H1 (cell line): ENCODE data around the gene SEMA4D. TPM values are rescaled to one million over a fixed set of nuclear protein-coding genes. Genes with fewer than 3 reads are reported as not detected.

Experiments
- CTCF ChIA-PET: fragments of 300-600 bp; sonication (Branson Sonifier 250); formaldehyde crosslinking; loops from one replicate; lab custom pipeline; 2021; ENCODE audit not compliant: partially characterized antibody; lab: Charles Lee
- POLR2A ChIA-PET: fragments of 300-600 bp; sonication (Branson Sonifier 250); formaldehyde crosslinking; loops from one replicate; lab custom pipeline; 2021; ENCODE audit warnings: inconsistent platforms; ENCODE audit not compliant: partially characterized antibody; lab: Charles Lee
- DNase-seq, 2 experiments: peaks; one replicate each; pipeline versions ENCODE4 v3.0.0 to v3.0.0-alpha.2; 2010 to 2022; ENCODE audit warnings: low spot score in 2 of 2, low read depth in 1 of 2, mixed read lengths in 1 of 2
- FAIRE-seq: peaks from 2 replicates; lab custom pipeline; 2011; peaks lifted over from hg19 to GRCh38; lab: Jason Lieb, UNC
- H2AFZ ChIP-seq: 2 replicates; pipeline ENCODE4 v1.8.1; 2012; ENCODE audit warnings: low read length, inconsistent platforms
- H2AK5ac ChIP-seq: 2 replicates; pipeline ENCODE4 v1.6.1; 2013; ENCODE audit warnings: low read depth, low read length
- H2BK120ac ChIP-seq: replicated peaks from 2 replicates; pipeline ENCODE3; 2013; ENCODE audit warnings: low read depth, low read length, inconsistent platforms
- H2BK12ac ChIP-seq: 2 replicates; pipeline ENCODE4 v1.6.1; 2013; ENCODE audit warnings: low read depth, low read length
- H2BK15ac ChIP-seq: 2 replicates; pipeline ENCODE4 v1.6.1; 2013; ENCODE audit warnings: low read length
- H2BK20ac ChIP-seq: 2 replicates; pipeline ENCODE4 v1.6.1; 2013; ENCODE audit warnings: low read length
- H2BK5ac ChIP-seq: 2 replicates; pipeline ENCODE4 v1.6.1; 2013; ENCODE audit warnings: low read depth, low read length
- H3K14ac ChIP-seq: 2 replicates; pipeline ENCODE4 v1.6.1; 2013; ENCODE audit warnings: inconsistent platforms; ENCODE audit not compliant: insufficient read length
- H3K18ac ChIP-seq: 2 replicates; pipeline ENCODE4 v1.6.1; 2013; ENCODE audit warnings: low read length; ENCODE audit errors: extremely low read depth
- H3K23ac ChIP-seq: 2 replicates; pipeline ENCODE4 v1.6.1; 2013; ENCODE audit warnings: inconsistent platforms; ENCODE audit not compliant: insufficient read length
- H3K23me2 ChIP-seq: 2 replicates; pipeline ENCODE4 v1.6.1; 2013; ENCODE audit warnings: low read depth, low read length
- H3K27ac ChIP-seq: 2 replicates; pipeline ENCODE4 v1.6.1; 2011; ENCODE audit warnings: low read depth, low read length, inconsistent platforms
- H3K27me3 ChIP-seq, 4 experiments: replicated peaks in 1 of 4; 1 replicate in 1 of 4; 2 replicates in 3 of 4; pipeline versions ENCODE4 v1.6.1 to v1.8.1; 2011 to 2013; ENCODE audit warnings: low read length in 3 of 4, mild to moderate bottlenecking in 3 of 4, inconsistent platforms in 2 of 4, mixed read lengths in 2 of 4, moderate library complexity in 1 of 4; ENCODE audit not compliant: control insufficient read depth in 3 of 4, insufficient read depth in 3 of 4; ENCODE audit errors: extremely low read depth in 1 of 4
- H3K36me3 ChIP-seq, 4 experiments: 2 replicates each; pipeline versions ENCODE4 v1.6.1 to v1.8.1; 2011 to 2013; ENCODE audit warnings: mild to moderate bottlenecking in 4 of 4, low read length in 3 of 4, moderate library complexity in 2 of 4, control low read depth in 1 of 4, inconsistent platforms in 1 of 4; ENCODE audit not compliant: insufficient read depth in 4 of 4, control insufficient read depth in 2 of 4
- H3K4ac ChIP-seq: replicated peaks from 2 replicates; pipeline ENCODE3; 2013; ENCODE audit warnings: low read length, low read depth, mixed read lengths, inconsistent platforms; ENCODE audit not compliant: insufficient read length
- H3K4me1 ChIP-seq, 4 experiments: replicated peaks in 1 of 4; 1 replicate in 1 of 4; 2 replicates in 3 of 4; pipeline versions ENCODE4 v1.6.1 to v1.8.1; 2011 to 2013; ENCODE audit warnings: low read length in 3 of 4, inconsistent platforms in 2 of 4, mixed read lengths in 1 of 4; ENCODE audit not compliant: insufficient read depth in 4 of 4, control insufficient read depth in 3 of 4
- H3K4me2 ChIP-seq, 2 experiments: 2 replicates each; pipeline versions ENCODE4 v1.6.1 to v1.8.1; 2011 to 2013; ENCODE audit warnings: low read depth in 2 of 2, low read length in 2 of 2, control low read depth in 1 of 2, inconsistent platforms in 1 of 2, mild to moderate bottlenecking in 1 of 2; ENCODE audit not compliant: insufficient read depth in 1 of 2
- H3K4me3 ChIP-seq, 4 experiments: fragments of 200-600, 300-600 bp in 1 of 4; sonication (generic), shearing (Covaris generic), sonication (Bioruptor Twin) in 1 of 4; 2 replicates each; pipeline versions ENCODE4 v1.5.1 to v1.8.1; 2011 to 2016; ENCODE audit warnings: low read length in 4 of 4, low read depth in 3 of 4, control low read depth in 2 of 4, inconsistent platforms in 2 of 4, mild to moderate bottlenecking in 2 of 4, mixed read lengths in 1 of 4, moderate library complexity in 1 of 4; ENCODE audit not compliant: insufficient read depth in 2 of 4; ENCODE audit errors: extremely low read depth in 1 of 4
- H3K56ac ChIP-seq: replicated peaks from 2 replicates; pipeline ENCODE3; 2013; ENCODE audit warnings: low read depth, mild to moderate bottlenecking, mixed read lengths, low read length, inconsistent platforms; ENCODE audit not compliant: insufficient read length
- H3K79me1 ChIP-seq: 2 replicates; pipeline ENCODE4 v1.6.1; 2013; ENCODE audit warnings: low read depth, low read length, control low read depth
- H3K79me2 ChIP-seq, 2 experiments: 2 replicates each; pipeline versions ENCODE4 v1.6.1 to v1.8.1; 2012 to 2013; ENCODE audit warnings: low read length in 2 of 2, mild to moderate bottlenecking in 2 of 2, inconsistent platforms in 1 of 2; ENCODE audit not compliant: insufficient read depth in 2 of 2, control insufficient read depth in 1 of 2
- H3K9ac ChIP-seq, 4 experiments: replicated peaks in 1 of 4; 1 replicate in 1 of 4; 2 replicates in 3 of 4; pipeline versions ENCODE4 v1.6.1 to v1.8.1; 2011 to 2013; ENCODE audit warnings: low read depth in 3 of 4, low read length in 3 of 4, control low read depth in 2 of 4, mild to moderate bottlenecking in 2 of 4, moderate library complexity in 2 of 4, inconsistent platforms in 1 of 4; ENCODE audit errors: extremely low read depth in 1 of 4
- H3K9me3 ChIP-seq, 2 experiments: 2 replicates each; pipeline versions ENCODE4 v1.6.1 to v1.8.1; 2012 to 2013; ENCODE audit warnings: mild to moderate bottlenecking in 2 of 2, moderate library complexity in 2 of 2, control low read depth in 1 of 2, inconsistent platforms in 1 of 2, low read depth in 1 of 2, low read length in 1 of 2, mixed read lengths in 1 of 2; ENCODE audit not compliant: insufficient read depth in 2 of 2
- H4K20me1 ChIP-seq, 2 experiments: replicated peaks in 1 of 2; 2 replicates each; pipeline versions ENCODE3 to v1.8.1; 2011 to 2013; ENCODE audit warnings: inconsistent platforms in 2 of 2, low read length in 2 of 2, mild to moderate bottlenecking in 1 of 2; ENCODE audit not compliant: insufficient read depth in 2 of 2, control insufficient read depth in 1 of 2
- H4K5ac ChIP-seq: 2 replicates; pipeline ENCODE4 v1.6.1; 2013; ENCODE audit warnings: low read length, low read depth, mixed read lengths, inconsistent platforms; ENCODE audit not compliant: insufficient read length
- H4K8ac ChIP-seq: 2 replicates; pipeline ENCODE4 v1.8.0; 2013; ENCODE audit warnings: mild to moderate bottlenecking, moderate library complexity, low read length, inconsistent platforms; ENCODE audit not compliant: insufficient read depth; ENCODE audit errors: extremely low read depth
- H4K91ac ChIP-seq: replicated peaks from 2 replicates; pipeline ENCODE3; 2013; ENCODE audit warnings: low read length, mixed read lengths, inconsistent platforms; ENCODE audit not compliant: insufficient read length
- BACH1 ChIP-seq: IDR thresholded peaks from 2 replicates; pipeline ENCODE4 v1.6.1; 2012; ENCODE audit warnings: low read length, improper control_type of control experiment
- CHD2 ChIP-seq: IDR thresholded peaks from 2 replicates; pipeline ENCODE4 v1.6.1; 2012; ENCODE audit warnings: low read length, improper control_type of control experiment
- EZH2 ChIP-seq: fragments of 200-600 bp; sonication (generic); IDR thresholded peaks from 2 replicates; pipeline ENCODE4 v1.7.1; 2012; ENCODE audit warnings: low read depth, mild to moderate bottlenecking, moderate library complexity, low read length, inconsistent platforms; ENCODE audit not compliant: severe bottlenecking
- FOSL1 ChIP-seq: IDR thresholded peaks from 2 replicates; pipeline ENCODE4 v1.6.1; 2011; ENCODE audit warnings: mild to moderate bottlenecking, low read depth, low read length, moderate library complexity; ENCODE audit not compliant: insufficient read depth
- JUND ChIP-seq: IDR thresholded peaks from 2 replicates; pipeline ENCODE4 v1.6.1; 2011; ENCODE audit warnings: mild to moderate bottlenecking, improper control_type of control experiment, low read length
- KDM1A ChIP-seq: fragments of 200-600, 300-600 bp; sonication (generic); IDR thresholded peaks from 2 replicates; pipeline ENCODE4 v1.7.1; 2016; ENCODE audit warnings: mild to moderate bottlenecking, low read length, borderline replicate concordance
- NANOG ChIP-seq: IDR thresholded peaks from 2 replicates; pipeline ENCODE4 v1.6.1; 2011; ENCODE audit warnings: low read length, low read depth, mild to moderate bottlenecking, inconsistent platforms; ENCODE audit not compliant: insufficient read depth, poor library complexity, severe bottlenecking
- POLR2A ChIP-seq, 2 experiments: IDR thresholded peaks; 1 replicate in 1 of 2; 2 replicates in 1 of 2; pipeline ENCODE4 v1.6.1; 2011; ENCODE audit warnings: low read depth in 2 of 2, low read length in 2 of 2, mild to moderate bottlenecking in 2 of 2; ENCODE audit errors: control extremely low read depth in 1 of 2
- RBBP5 ChIP-seq: IDR thresholded peaks from 2 replicates; pipeline ENCODE4 v1.7.1; 2012; ENCODE audit warnings: low read depth, mild to moderate bottlenecking, inconsistent platforms, low read length, moderate library complexity, borderline replicate concordance
- RNF2 ChIP-seq: fragments of 200-900, 300-1000 bp; sonication (generic); IDR thresholded peaks from 2 replicates; pipeline ENCODE4 v1.7.1; 2016; ENCODE audit warnings: borderline replicate concordance, low read depth, mild to moderate bottlenecking, antibody characterized with exemption, low read length; ENCODE audit not compliant: poor library complexity, severe bottlenecking; ENCODE audit errors: missing control alignments
- SP2 ChIP-seq: IDR thresholded peaks from 2 replicates; pipeline ENCODE4 v1.6.1; 2012; ENCODE audit warnings: mild to moderate bottlenecking, low read length, inconsistent platforms
- TEAD4 ChIP-seq: IDR thresholded peaks from 2 replicates; pipeline ENCODE4 v1.6.1; 2012; ENCODE audit warnings: low read depth, low read length, inconsistent platforms, mixed read lengths
- YY1 ChIP-seq: IDR thresholded peaks from 2 replicates; pipeline ENCODE4 v1.6.1; 2011; ENCODE audit warnings: low read depth, mild to moderate bottlenecking, low read length
- WGBS, 2 experiments: shearing (Covaris generic) in 1 of 2; methylation state at CpG; one replicate each; pipeline versions ENCODE4 v1.1.6 to v1.1.7; 2013 to 2015; ENCODE audit warnings: low lambda C conversion rate in 2 of 2, mixed read lengths in 2 of 2, inconsistent platforms in 1 of 2, low coverage in 1 of 2, missing lambda C conversion rate in 1 of 2; ENCODE audit not compliant: insufficient replicate concordance in 2 of 2, insufficient coverage in 1 of 2, insufficient read length in 1 of 2; ENCODE audit errors: extremely low coverage in 1 of 2, missing lambda C conversion rate in 1 of 2; 5-methylcytosine and 5-hydroxymethylcytosine counted together
- polyA plus RNA-seq, 7 experiments: library from polyadenylated mRNA; depleted of rRNA in 3 of 7; stranded (reverse) in 5 of 7; unstranded in 2 of 7; fragments of >200 nt in 5 of 7; fragments of 200-250 nt in 2 of 7; gene quantifications; 1 replicate in 5 of 7; 2 replicates in 1 of 7; 4 replicates in 1 of 7; pipeline versions ENCODE4 v1.2.1 to v1.2.3, GENCODE V29; 2011 to 2013; ENCODE audit warnings: missing spikeins in 2 of 7, mixed read lengths in 2 of 7
- total RNA-seq: library from RNA; stranded (reverse); fragmentation: NEBNext Ultra II Directional; extraction: Animal tissue kit (Norgen Biotek cat#: 25700); gene quantifications from 2 replicates; pipeline ENCODE4 v1.2.1, GENCODE V29; 2021

Gene SEMA4D
- total and polyA plus RNA-seq, 2 of the 8 experiments (the other 6 are each of a cell fraction or from before 2014, with no cell fraction given): 21.0 to 70.4 TPM

DNA sequence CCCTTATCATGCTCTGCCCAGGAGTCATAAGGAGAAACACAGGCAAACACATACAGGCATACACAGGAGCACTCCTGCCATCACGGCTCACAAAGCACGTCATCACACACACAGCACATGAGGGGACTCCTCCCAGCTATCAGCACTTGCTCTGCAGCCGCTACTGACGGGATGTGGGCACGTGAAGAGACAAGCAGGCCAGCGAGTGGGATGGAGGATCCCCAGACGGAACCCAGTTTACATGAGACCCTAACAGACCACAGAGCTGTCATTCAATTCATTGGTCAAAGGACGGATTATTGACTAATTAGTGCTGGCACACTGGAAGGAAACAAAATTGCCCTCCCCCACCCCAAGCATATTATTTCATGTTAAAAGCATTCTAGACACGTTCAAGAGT lies 53.6 kb downstream of the SEMA4D start:
- Histone ChIP-seq H3K27ac (no peak overlapping the region), H3K79me2 (peaks cover 0 to 59% of the 10 kb centered on the region in 2 experiments; a peak in 2 of 4 replicates)
- CTCF ChIA-PET: interaction anchor here (1.3 to 2.8 kb wide), 5 partner anchors 8 to 120 kb away, joined by 3 to 18 read pairs (median 5); no protein-coding TSS in a partner anchor

More for the DNA sequence above, 53.6 kb downstream of the SEMA4D start:
- Histone ChIP-seq H2BK20ac (no peak overlapping the region), H3K4ac (no peak overlapping the region), H2BK15ac (no peak overlapping the region), H3K9ac (no peak overlapping the region), H3K4me2 (no peak overlapping the region), H4K5ac (no peak overlapping the region), H2BK12ac (no peak overlapping the region), H3K23ac (no peak overlapping the region), H3K18ac (no peak overlapping the region), H3K79me1 (peaks cover 18% of the 10 kb centered on the region), H2BK5ac (no peak overlapping the region), H4K91ac (no peak overlapping the region), H3K23me2 (no peaks in the 10 kb centered on the region), H3K36me3 (peaks cover 0 to 2% (median 0%) of the 10 kb centered on the region in 4 experiments; a peak in 3 of 8 replicates), H3K9me3 (no peaks in the 10 kb centered on the region), H3K14ac (no peak overlapping the region), H3K4me1 (peaks cover 0 to 36% (median 7%) of the 10 kb centered on the region in 4 experiments; a peak in 6 of 7 replicates), H4K8ac (no peak overlapping the region), H3K4me3 (no peak overlapping the region), H4K20me1 (peaks cover 8% of the 10 kb centered on the region in 2 experiments), H2AK5ac (no peak overlapping the region), H3K56ac (no peak overlapping the region), H2BK120ac (no peak overlapping the region), H2AFZ (no peak overlapping the region), H3K27me3 (no peaks in the 10 kb centered on the region)
- FAIRE-seq (no peak), DNase-seq (no peak)
- WGBS, 2 experiments: 79% methylated on average over 9 of the region's 9 CpGs; no CpG with 5 or more reads in 1 of the 2 experiments
- TF ChIP-seq JUND: no peak
- no peak for TF ChIP-seq NANOG
- no peak for TF ChIP-seq CHD2
- no peak for TF ChIP-seq BACH1
- no peak for TF ChIP-seq YY1
- TF ChIP-seq POLR2A (IDR thresholded peaks at IDR 0.05; ENCODE audit: control extremely low read depth in 1 of 2, low read depth in 2 of 2, low read length in 2 of 2): no peak
- no peak for TF ChIP-seq RNF2
- no peak for TF ChIP-seq KDM1A
- no peak for TF ChIP-seq RBBP5
- TF ChIP-seq SP2: no peak
- TF ChIP-seq TEAD4: no peak
- TF ChIP-seq EZH2: no peak
- no peak for TF ChIP-seq FOSL1
- POLR2A ChIA-PET: interaction anchor here (1.6 kb wide), 1 partner anchor 9 kb away, joined by 5 read pairs; no protein-coding TSS in a partner anchor
